Measurements from ENCODE around the gene ANO7. TPM values are rescaled to one million over a fixed set of nuclear protein-coding genes. Genes with fewer than 3 reads are reported as not detected.

The ANO7 gene
- total and polyA plus RNA-seq, 2 of the 13 experiments (the other 11 are each of a cell fraction or from before 2014, with no cell fraction given): 4.1 to 4.9 TPM

- TF ChIP-seq PREB (CRISPR knock-in tag; IDR thresholded peaks at IDR 0.05) (no peak), ATAD3A (CRISPR knock-in tag; IDR thresholded peaks at IDR 0.05) (0 out of 2 replicates have a peak, but pooled peaks have one; percentile 3), ZNF883 (CRISPR knock-in tag; IDR thresholded peaks at IDR 0.05; ENCODE audit: not compliant biosample characterization) (no peak), XBP1 (CRISPR knock-in tag; IDR thresholded peaks at IDR 0.05) (no peak), SP5 (CRISPR knock-in tag; IDR thresholded peaks at IDR 0.05; ENCODE audit: borderline replicate concordance, low read depth) (no peak), HMGXB3 (CRISPR knock-in tag; IDR thresholded peaks at IDR 0.05; ENCODE audit: borderline replicate concordance) (no peak), ZFP37 (CRISPR knock-in tag; IDR thresholded peaks at IDR 0.05; ENCODE audit: borderline replicate concordance) (no peak), MED8 (CRISPR knock-in tag; IDR thresholded peaks at IDR 0.05; ENCODE audit: insufficient replicate concordance) (no peak), ZNF782 (CRISPR knock-in tag; IDR thresholded peaks at IDR 0.05; ENCODE audit: borderline replicate concordance) (no peak; the same call in 1 of the 2 replicates), TCF12 (IDR thresholded peaks at IDR 0.05) (no peak), TCF12 (CRISPR knock-in tag; IDR thresholded peaks at IDR 0.05) (peak; percentile 2; the same call in 1 of the 2 replicates), ZNF703 (CRISPR knock-in tag; IDR thresholded peaks at IDR 0.05; ENCODE audit: borderline replicate concordance) (no peak), MIER2 (CRISPR knock-in tag; IDR thresholded peaks at IDR 0.05) (no peak), NR2F6 (IDR thresholded peaks at IDR 0.05) (no peak), NR2F6 (CRISPR knock-in tag; IDR thresholded peaks at IDR 0.05) (no peak), ZSCAN31 (CRISPR knock-in tag; IDR thresholded peaks at IDR 0.05; ENCODE audit: low read depth) (no peak; the same call in 1 of the 2 replicates), ARID4A (CRISPR knock-in tag; IDR thresholded peaks at IDR 0.05; ENCODE audit: borderline replicate concordance) (no peak), ZNF878 (CRISPR knock-in tag; IDR thresholded peaks at IDR 0.05) (no peak), ERF (CRISPR knock-in tag; IDR thresholded peaks at IDR 0.05) (0 out of 2 replicates have a peak, but pooled peaks have one; percentile 8), ZNF326 (CRISPR knock-in tag; IDR thresholded peaks at IDR 0.05; ENCODE audit: borderline replicate concordance) (no peak), SOX6 (IDR thresholded peaks at IDR 0.05) (no peak), SOX6 (CRISPR knock-in tag; IDR thresholded peaks at IDR 0.05) (no peak; the same call in 1 of the 2 replicates), ZNF230 (CRISPR knock-in tag; IDR thresholded peaks at IDR 0.05) (0 out of 2 replicates have a peak, but pooled peaks have one; percentile 25), ZNF33B (CRISPR knock-in tag; IDR thresholded peaks at IDR 0.05) (no peak)
Observed at GRCh38 chr2:241149675-241149924, 38.9 kb upstream of the ANO7 start (continued).
